PC-9 (cell line): ENCODE measurements around the gene EVI5. TPM values are rescaled to one million over a fixed set of nuclear protein-coding genes. Genes with fewer than 3 reads are reported as not detected.
"Not testable (repeated sequence)": the region's sequence is repeated elsewhere in the genome, so short reads cannot be mapped to it uniquely, and the experiment has no call there.

Experiments
- BruUV-seq: library from RNA; stranded (reverse); fragments of 400-500 nt; replicated peaks from 2 replicates; lab custom pipeline; 2021; lab: Mats Ljungman, UMichigan
- CTCF ChIA-PET: fragments of 300-600 bp; sonication (Branson Sonifier 250); formaldehyde crosslinking; loops from one replicate; lab custom pipeline; 2022; ENCODE audit warnings: antibody characterized with exemption; lab: Charles Lee
- POLR2A ChIA-PET: fragments of 300-600 bp; sonication (Branson Sonifier 250); formaldehyde crosslinking; loops from one replicate; lab custom pipeline; 2022; ENCODE audit warnings: antibody characterized with exemption; ENCODE audit not compliant: unreplicated experiment; lab: Charles Lee
- DNase-seq, 2 experiments: peaks; one replicate each; pipeline versions ENCODE4 v3.0.0 to v3.0.0-alpha.2; 2015 to 2022; ENCODE audit warnings: mixed read lengths in 1 of 2
- H2AFZ ChIP-seq: fragments of 200-600 bp; sonication (generic); 2 replicates; pipeline ENCODE4 v1.8.1; 2017; ENCODE audit warnings: antibody characterized with exemption
- H3F3A ChIP-seq: fragments of 200-600 bp; sonication (generic); 2 replicates; pipeline ENCODE4 v1.8.1; 2017; ENCODE audit warnings: antibody characterized with exemption, mild to moderate bottlenecking, low read depth; ENCODE audit not compliant: insufficient read depth
- H3K27ac ChIP-seq: fragments of 200-600 bp; sonication (generic); 2 replicates; pipeline ENCODE4 v1.6.1; 2016; ENCODE audit warnings: mixed run types
- H3K27me3 ChIP-seq: fragments of 200-600 bp; sonication (generic); 2 replicates; pipeline ENCODE4 v1.6.1; 2016; ENCODE audit warnings: low read depth, mixed run types; ENCODE audit not compliant: insufficient read depth
- H3K36me3 ChIP-seq: fragments of 200-600 bp; sonication (generic); 2 replicates; pipeline ENCODE4 v1.6.1; 2016; ENCODE audit warnings: low read depth, mixed run types
- H3K4me1 ChIP-seq: fragments of 200-600 bp; sonication (generic); replicated peaks from 2 replicates; pipeline ENCODE4 v1.6.1; 2016; ENCODE audit warnings: mixed run types; ENCODE audit not compliant: insufficient read depth
- H3K4me2 ChIP-seq: fragments of 200-600 bp; sonication (generic); 2 replicates; pipeline ENCODE4 v1.6.1; 2017; ENCODE audit warnings: mixed run types
- H3K4me3 ChIP-seq: fragments of 200-600 bp; sonication (generic); 2 replicates; pipeline ENCODE4 v1.6.1; 2016; ENCODE audit warnings: mixed run types
- H3K79me2 ChIP-seq: fragments of 200-600 bp; sonication (generic); 2 replicates; pipeline ENCODE4 v1.6.1; 2017; ENCODE audit warnings: low read depth, mixed run types
- H3K9me2 ChIP-seq: fragments of 200-600 bp; sonication (generic); 2 replicates; pipeline ENCODE4 v1.8.1; 2017; ENCODE audit warnings: mild to moderate bottlenecking; ENCODE audit not compliant: insufficient read depth
- H3K9me3 ChIP-seq: fragments of 200-600 bp; sonication (generic); 2 replicates; pipeline ENCODE4 v1.8.1; 2016; ENCODE audit warnings: low read depth; ENCODE audit not compliant: insufficient read depth
- H4K20me1 ChIP-seq: fragments of 200-600 bp; sonication (generic); 2 replicates; pipeline ENCODE4 v1.8.1; 2017; ENCODE audit not compliant: insufficient read depth
- EZH2 ChIP-seq: fragments of 200-600 bp; sonication (generic); IDR thresholded peaks from 2 replicates; pipeline ENCODE4 v1.8.0; 2017; ENCODE audit warnings: antibody characterized with exemption, low read depth
- intact Hi-C: fragments of 100-400 bp; cut with micrococcal nuclease; formaldehyde crosslinking; loops from one replicate; pipeline ENCODE4 v1.10.0; 2022; ENCODE audit not compliant: unreplicated experiment
- total RNA-seq: library from RNA; stranded (reverse); gene quantifications from 2 replicates; pipeline ENCODE4 v1.2.3, GENCODE V29; 2021
- TF ChIP-seq, protein P1 (sequence below): fragments of 200-600 bp; sonication (generic); conservative IDR thresholded peaks from 2 replicates; pipeline ENCODE4 v1.6.1; 2017; ENCODE audit warnings: mixed run types, antibody characterized with exemption, mild to moderate bottlenecking, moderate library complexity

EVI5 gene
- total RNA-seq, 1 experiment from 2014 or later: 32.0 TPM

DNA sequence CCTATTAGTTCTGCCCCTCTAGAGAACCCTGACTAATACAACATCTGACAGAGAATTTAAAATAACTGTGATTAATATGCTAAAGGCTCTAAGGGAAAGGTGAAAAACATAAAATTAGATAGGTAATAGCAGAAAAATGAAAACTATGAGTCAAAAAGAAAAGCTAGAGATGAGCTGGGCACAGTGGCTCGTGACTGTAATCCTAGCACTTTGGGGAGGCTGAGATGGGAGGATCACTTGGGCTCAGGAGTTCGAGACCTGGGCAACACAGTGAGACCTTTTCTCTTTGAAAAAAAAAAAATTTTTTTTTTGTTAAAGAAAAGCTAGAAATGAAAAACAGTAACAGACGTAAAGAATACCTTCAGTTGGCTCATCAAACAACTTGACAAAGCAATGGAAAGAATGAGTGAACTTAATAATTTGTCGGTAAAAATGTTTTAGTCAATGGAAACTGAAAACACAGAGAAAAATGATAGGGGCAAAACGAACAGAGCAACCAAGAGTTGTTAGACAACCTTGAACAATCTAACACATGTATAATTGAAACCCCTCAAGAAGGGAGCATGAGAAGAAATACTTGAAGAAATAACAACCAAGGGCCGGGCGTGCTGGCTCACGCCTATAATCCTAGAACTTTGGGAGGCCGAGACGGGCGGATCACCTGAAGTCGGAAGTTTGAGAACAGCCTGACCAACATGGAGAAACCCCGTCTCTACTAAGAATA, 165.3 kb downstream of the EVI5 start:
- H3F3A ChIP-seq: no peaks in the 10 kb centered on the region
- peaks cover 3% of the 10 kb centered on the region; the same call in 1 of the 2 replicates for H3K9me2 ChIP-seq
- no peak overlapping the region for H3K27ac ChIP-seq
- CTCF ChIA-PET: no interaction called here
- H3K4me2 ChIP-seq: no peak overlapping the region
- TF ChIP-seq, protein P1, sequence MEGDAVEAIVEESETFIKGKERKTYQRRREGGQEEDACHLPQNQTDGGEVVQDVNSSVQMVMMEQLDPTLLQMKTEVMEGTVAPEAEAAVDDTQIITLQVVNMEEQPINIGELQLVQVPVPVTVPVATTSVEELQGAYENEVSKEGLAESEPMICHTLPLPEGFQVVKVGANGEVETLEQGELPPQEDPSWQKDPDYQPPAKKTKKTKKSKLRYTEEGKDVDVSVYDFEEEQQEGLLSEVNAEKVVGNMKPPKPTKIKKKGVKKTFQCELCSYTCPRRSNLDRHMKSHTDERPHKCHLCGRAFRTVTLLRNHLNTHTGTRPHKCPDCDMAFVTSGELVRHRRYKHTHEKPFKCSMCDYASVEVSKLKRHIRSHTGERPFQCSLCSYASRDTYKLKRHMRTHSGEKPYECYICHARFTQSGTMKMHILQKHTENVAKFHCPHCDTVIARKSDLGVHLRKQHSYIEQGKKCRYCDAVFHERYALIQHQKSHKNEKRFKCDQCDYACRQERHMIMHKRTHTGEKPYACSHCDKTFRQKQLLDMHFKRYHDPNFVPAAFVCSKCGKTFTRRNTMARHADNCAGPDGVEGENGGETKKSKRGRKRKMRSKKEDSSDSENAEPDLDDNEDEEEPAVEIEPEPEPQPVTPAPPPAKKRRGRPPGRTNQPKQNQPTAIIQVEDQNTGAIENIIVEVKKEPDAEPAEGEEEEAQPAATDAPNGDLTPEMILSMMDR: no peak
- no peak for TF ChIP-seq EZH2
- H3K27me3 ChIP-seq: no peaks in the 10 kb centered on the region
- no peak overlapping the region for H2AFZ ChIP-seq
- no peaks in the 10 kb centered on the region for H4K20me1 ChIP-seq
- intact Hi-C loops: no loop called here
- no peaks in the 10 kb centered on the region for H3K9me3 ChIP-seq
- H3K4me3 ChIP-seq: no peak overlapping the region
- no TSS peak for BruUV-seq
- H3K79me2 ChIP-seq: no peaks in the 10 kb centered on the region
- H3K4me1 ChIP-seq: no peaks in the 10 kb centered on the region
- no peak for DNase-seq
- no peaks in the 10 kb centered on the region for H3K36me3 ChIP-seq
- POLR2A ChIA-PET: interaction anchor here (0.5 kb wide), 1 partner anchor 306 kb away, joined by 3 read pairs; no protein-coding TSS in a partner anchor

DNA sequence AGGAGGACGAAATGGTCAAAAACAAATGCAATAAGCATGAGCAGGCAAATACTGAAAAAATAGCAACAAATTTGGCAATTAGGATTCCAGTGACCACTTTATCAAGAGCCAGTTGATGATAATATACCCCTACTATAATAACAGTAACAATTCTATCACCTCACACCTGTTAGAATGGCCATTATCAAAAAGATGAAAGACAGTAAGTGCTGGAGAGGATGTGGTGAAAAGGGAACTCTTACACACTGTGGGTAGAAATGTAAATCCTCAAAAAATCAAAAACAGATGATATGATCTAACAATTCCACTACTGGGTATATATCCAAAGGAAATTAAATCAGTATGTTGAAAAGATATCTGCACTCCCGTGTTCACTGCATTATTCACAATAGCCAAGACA, 183.9 kb downstream of the EVI5 start:
- no peak for TF ChIP-seq EZH2
- TF ChIP-seq, protein P1: no peak
- Histone ChIP-seq H2AFZ (no peak overlapping the region), H3F3A (0 out of 2 replicates have a peak, but pooled peaks cover 9% of the 10 kb centered on the region), H3K27ac (no peak overlapping the region), H3K79me2 (no peaks in the 10 kb centered on the region), H3K36me3 (no peaks in the 10 kb centered on the region), H3K4me2 (no peak overlapping the region), H3K4me3 (no peak overlapping the region), H3K27me3 (no peaks in the 10 kb centered on the region), H3K4me1 (no peaks in the 10 kb centered on the region), H4K20me1 (no peaks in the 10 kb centered on the region), H3K9me3 (0 out of 2 replicates have a peak, but pooled peaks cover 2% of the 10 kb centered on the region), H3K9me2 (no peaks in the 10 kb centered on the region)
- CTCF ChIA-PET: no interaction called here
- POLR2A ChIA-PET: no interaction called here
- DNase-seq: no peak
- BruUV-seq: no TSS peak
- intact Hi-C loops: no loop called here

DNA sequence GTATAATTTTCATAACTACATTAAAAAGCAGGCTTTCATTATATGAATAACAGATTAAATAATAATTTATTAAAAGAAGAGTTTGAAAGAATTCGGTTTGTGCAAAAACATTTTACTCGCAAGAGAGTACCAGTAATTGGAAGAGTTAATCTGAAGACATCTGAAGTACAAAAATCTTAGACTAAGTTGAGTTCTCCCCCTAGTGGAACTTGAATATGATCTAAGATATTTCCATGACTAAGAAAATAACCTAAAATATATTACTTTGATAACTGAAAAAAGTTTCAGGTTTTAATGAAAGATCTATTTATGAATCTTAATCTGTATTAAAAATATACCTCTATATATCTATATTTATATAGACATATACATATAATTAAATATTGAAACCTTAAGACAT, 185.7 kb downstream of the EVI5 start:
- TF ChIP-seq, protein P1: peak; percentile 72
- no peak for TF ChIP-seq EZH2
- intact Hi-C loops: loop anchor here (1.0 kb wide), 1 partner anchor 289 kb away; no protein-coding TSS in a partner anchor
- peak in 1 of 2 experiments; percentile 50 for DNase-seq
- BruUV-seq: no TSS peak
- Histone ChIP-seq H3F3A (0 out of 2 replicates have a peak, but pooled peaks cover 9% of the 10 kb centered on the region), H3K27me3 (no peaks in the 10 kb centered on the region), H3K4me1 (no peaks in the 10 kb centered on the region), H3K36me3 (no peaks in the 10 kb centered on the region), H3K4me2 (no peak overlapping the region), H3K27ac (no peak overlapping the region), H3K4me3 (no peak overlapping the region), H4K20me1 (no peaks in the 10 kb centered on the region), H3K9me3 (0 out of 2 replicates have a peak, but pooled peaks cover 4% of the 10 kb centered on the region), H3K9me2 (no peaks in the 10 kb centered on the region), H3K79me2 (no peaks in the 10 kb centered on the region), H2AFZ (no peak overlapping the region)
- ChIA-PET POLR2A (no interaction called here), CTCF (no interaction called here)

DNA sequence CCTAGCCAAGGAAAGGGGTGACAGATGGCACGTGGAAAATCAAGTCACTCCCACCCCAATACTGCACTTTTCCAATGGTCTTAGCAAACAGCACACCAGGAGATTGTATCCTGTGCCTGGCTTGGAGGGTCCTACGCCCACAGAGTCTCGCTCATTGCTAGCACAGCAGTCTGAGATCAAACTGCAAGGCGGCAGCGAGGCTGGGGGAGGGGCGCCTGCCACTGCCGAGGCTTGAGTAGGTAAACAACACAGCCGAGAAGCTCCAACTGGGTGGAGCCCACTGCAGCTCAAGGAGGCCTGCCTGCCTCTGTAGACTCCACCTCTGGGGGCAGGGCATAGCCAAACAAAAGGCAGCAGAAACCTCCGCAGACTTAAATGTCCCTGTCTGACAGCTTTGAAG, 195.5 kb downstream of the EVI5 start:
- H2AFZ ChIP-seq, H3K4me3 ChIP-seq, H3K9me2 ChIP-seq, H3K36me3 ChIP-seq, H3K4me2 ChIP-seq, BruUV-seq, H3K4me1 ChIP-seq, H3K9me3 ChIP-seq, H4K20me1 ChIP-seq, H3K27ac ChIP-seq, H3K27me3 ChIP-seq, DNase-seq, H3K79me2 ChIP-seq, POLR2A ChIA-PET, intact Hi-C loops: not testable (repeated sequence)
- peaks cover 12% of the 10 kb centered on the region; the same call in 1 of the 2 replicates for H3F3A ChIP-seq
- CTCF ChIA-PET: interaction anchor here (0.6 kb wide), 1 partner anchor 28 kb away, joined by 4 read pairs; no protein-coding TSS in a partner anchor
